ENCODE measurements around the gene GSK3B. TPM values are rescaled to one million over a fixed set of nuclear protein-coding genes. Genes with fewer than 3 reads are reported as not detected.

GSK3B gene
- polyA plus RNA-seq, 1 donor (not counting 4 experiments of a cell fraction or from before 2014, with no cell fraction given) = 73.3 TPM

GRCh38 chr3:119790369-119790768 is 303.9 kb downstream of the GSK3B start:
- Histone ChIP-seq H3K4me2 (ENCODE audit: control insufficient read depth, extremely low read depth, insufficient read depth, low read depth, low read length) (no peak overlapping the region), H3K79me2 (ENCODE audit: control insufficient read depth, insufficient read depth, low read length) (no peaks in the 10 kb centered on the region), H2AFZ (ENCODE audit: control insufficient read depth, low read length) (no peak overlapping the region), H4K20me1 (ENCODE audit: control insufficient read depth, extremely low read depth, insufficient read depth, low read length) (no peaks in the 10 kb centered on the region), H3K9ac (ENCODE audit: control insufficient read depth, extremely low read depth, insufficient read depth, low read length) (no peak overlapping the region), H3K4me3 (ENCODE audit: control insufficient read depth in 2 of 3, extremely low read depth in 1 of 3, insufficient read depth in 2 of 3, low read depth in 1 of 3, low read length in 3 of 3) (no peak overlapping the region), H3K4me1 (ENCODE audit: control insufficient read depth, extremely low read depth, insufficient read depth, low read length) (no peaks in the 10 kb centered on the region), H3K27me3 (ENCODE audit: control insufficient read depth, extremely low read depth, insufficient read depth, low read length) (no peaks in the 10 kb centered on the region), H3K9me1 (ENCODE audit: control insufficient read depth, extremely low read depth, insufficient read depth, low read length) (no peaks in the 10 kb centered on the region), H3K36me3 (ENCODE audit: control insufficient read depth in 2 of 2, extremely low read depth in 1 of 2, insufficient read depth in 2 of 2, low read length in 2 of 2) (no peaks in the 10 kb centered on the region), H3K27ac (ENCODE audit: control insufficient read depth, insufficient read depth, low read length) (no peak overlapping the region), H3K9me3 (ENCODE audit: control insufficient read depth, low read depth, low read length) (no peaks in the 10 kb centered on the region)
- no peak for FAIRE-seq
- no peak for DNase-seq (ENCODE audit: low read depth, low spot score)
- dilution Hi-C loops (cut with MboI; ENCODE audit: extremely low pct_ligation_motif_present, low sequenced_read_pairs) = no loop called here
- TF ChIP-seq CTCF (optimal IDR thresholded peaks at IDR 0.05 in 1 of 3, IDR thresholded peaks at IDR 0.05 in 1 of 3, conservative IDR thresholded peaks at IDR 0.05 in 1 of 3; ENCODE audit: extremely low read depth in 1 of 3, insufficient read depth in 2 of 3, low read length in 3 of 3) (no peak), EZH2 (IDR thresholded peaks at IDR 0.05; ENCODE audit: low read length) (no peak)

GRCh38 chr3:119786409-119786808 is 307.8 kb downstream of the GSK3B start:
- no peak overlapping the region for H3K9ac ChIP-seq (ENCODE audit: control insufficient read depth, extremely low read depth, insufficient read depth, low read length)
- H2AFZ ChIP-seq (ENCODE audit: control insufficient read depth, low read length) = no peak overlapping the region
- H3K79me2 ChIP-seq (ENCODE audit: control insufficient read depth, insufficient read depth, low read length) = no peaks in the 10 kb centered on the region
- dilution Hi-C loops (cut with MboI; ENCODE audit: extremely low pct_ligation_motif_present, low sequenced_read_pairs) = no loop called here
- no peaks in the 10 kb centered on the region for H3K4me1 ChIP-seq (ENCODE audit: control insufficient read depth, extremely low read depth, insufficient read depth, low read length)
- no peak overlapping the region for H3K4me3 ChIP-seq (ENCODE audit: control insufficient read depth in 2 of 3, extremely low read depth in 1 of 3, insufficient read depth in 2 of 3, low read depth in 1 of 3, low read length in 3 of 3)
- DNase-seq (ENCODE audit: low read depth, low spot score) (no peak), FAIRE-seq (no peak)
- no peak for TF ChIP-seq CTCF (optimal IDR thresholded peaks at IDR 0.05 in 1 of 3, IDR thresholded peaks at IDR 0.05 in 1 of 3, conservative IDR thresholded peaks at IDR 0.05 in 1 of 3; ENCODE audit: extremely low read depth in 1 of 3, insufficient read depth in 2 of 3, low read length in 3 of 3)
- TF ChIP-seq EZH2 (IDR thresholded peaks at IDR 0.05; ENCODE audit: low read length) = no peak
- no peaks in the 10 kb centered on the region for H3K36me3 ChIP-seq (ENCODE audit: control insufficient read depth in 2 of 2, extremely low read depth in 1 of 2, insufficient read depth in 2 of 2, low read length in 2 of 2)
- no peaks in the 10 kb centered on the region for H3K9me3 ChIP-seq (ENCODE audit: control insufficient read depth, low read depth, low read length)
- H3K27me3 ChIP-seq (ENCODE audit: control insufficient read depth, extremely low read depth, insufficient read depth, low read length) = no peaks in the 10 kb centered on the region
- H4K20me1 ChIP-seq (ENCODE audit: control insufficient read depth, extremely low read depth, insufficient read depth, low read length) = no peaks in the 10 kb centered on the region
- H3K9me1 ChIP-seq (ENCODE audit: control insufficient read depth, extremely low read depth, insufficient read depth, low read length) = no peaks in the 10 kb centered on the region
- H3K27ac ChIP-seq (ENCODE audit: control insufficient read depth, insufficient read depth, low read length) = no peak overlapping the region
- no peak overlapping the region for H3K4me2 ChIP-seq (ENCODE audit: control insufficient read depth, extremely low read depth, insufficient read depth, low read depth, low read length)
